CD14-positive monocyte (primary cell): Measurements from ENCODE around the gene CCNG2. TPM values are rescaled to one million over a fixed set of nuclear protein-coding genes. Genes with fewer than 3 reads are reported as not detected.

Source experiments
- DNase-seq, 3 donors: peaks; one replicate each; pipeline ENCODE4 v3.0.0-alpha.2; 2011 to 2022
- H2AFZ ChIP-seq: 2 replicates; pipeline ENCODE4 v1.6.0; 2012; ENCODE audit warnings: mild to moderate bottlenecking, low read depth, low read length, inconsistent platforms; ENCODE audit not compliant: insufficient read depth, poor library complexity, severe bottlenecking
- H3K27ac ChIP-seq, 2 donors: 1 replicate in 1 of 2; 2 replicates in 1 of 2; pipeline ENCODE4 v1.5.1; 2012 to 2013; ENCODE audit warnings: low read length in 2 of 2, control low read depth in 1 of 2, inconsistent platforms in 1 of 2, low read depth in 1 of 2, mild to moderate bottlenecking in 1 of 2
- H3K27me3 ChIP-seq, 2 donors: one replicate each; pipeline versions ENCODE4 v1.6.0 to v1.6.1; 2011 to 2013; ENCODE audit warnings: low read length in 2 of 2; ENCODE audit not compliant: control insufficient read depth in 2 of 2, insufficient read depth in 2 of 2
- H3K36me3 ChIP-seq, 2 donors: replicated peaks in 1 of 2; 1 replicate in 1 of 2; 2 replicates in 1 of 2; pipeline versions ENCODE4 v1.5.1 to v1.6.1; 2012 to 2013; ENCODE audit warnings: low read length in 2 of 2, control low read depth in 1 of 2, inconsistent platforms in 1 of 2, mild to moderate bottlenecking in 1 of 2; ENCODE audit not compliant: insufficient read depth in 2 of 2, control insufficient read depth in 1 of 2
- H3K4me1 ChIP-seq, 2 donors: 1 replicate in 1 of 2; 2 replicates in 1 of 2; pipeline versions ENCODE4 v1.5.1 to v1.6.1; 2012 to 2013; ENCODE audit warnings: low read length in 2 of 2, control low read depth in 1 of 2, inconsistent platforms in 1 of 2, mild to moderate bottlenecking in 1 of 2, moderate library complexity in 1 of 2; ENCODE audit not compliant: insufficient read depth in 2 of 2, control insufficient read depth in 1 of 2
- H3K4me2 ChIP-seq: replicated peaks from 2 replicates; pipeline ENCODE3; 2012; ENCODE audit warnings: low read length, moderate library complexity, mild to moderate bottlenecking; ENCODE audit not compliant: poor library complexity, severe bottlenecking; ENCODE audit errors: extremely low read depth
- H3K4me3 ChIP-seq, 3 experiments: fragments of 200-600 bp in 1 of 3; sonication (generic) in 1 of 3; replicated peaks in 1 of 3; 1 replicate in 2 of 3; 2 replicates in 1 of 3; pipeline ENCODE4 v1.5.1; 2011 to 2013; ENCODE audit warnings: low read length in 3 of 3, mild to moderate bottlenecking in 3 of 3, control low read depth in 2 of 3, low read depth in 2 of 3, inconsistent platforms in 1 of 3, moderate library complexity in 1 of 3
- H3K79me2 ChIP-seq: 2 replicates; pipeline ENCODE4 v1.6.0; 2012; ENCODE audit warnings: mild to moderate bottlenecking, control low read depth, inconsistent platforms, low read length, moderate library complexity; ENCODE audit not compliant: insufficient read depth
- H3K9ac ChIP-seq: 2 replicates; pipeline ENCODE4 v1.6.0; 2017; ENCODE audit warnings: low read length, mild to moderate bottlenecking; ENCODE audit not compliant: insufficient read depth, poor library complexity, severe bottlenecking
- H3K9me3 ChIP-seq, 2 donors: replicated peaks in 1 of 2; 1 replicate in 1 of 2; 2 replicates in 1 of 2; pipeline versions ENCODE4 v1.5.1 to v1.6.1; 2012 to 2013; ENCODE audit warnings: low read length in 2 of 2, control low read depth in 1 of 2; ENCODE audit not compliant: control insufficient read depth in 1 of 2, insufficient read depth in 1 of 2
- H4K20me1 ChIP-seq: 2 replicates; pipeline ENCODE4 v1.6.0; 2012; ENCODE audit warnings: mild to moderate bottlenecking, low read length, control low read depth, moderate library complexity; ENCODE audit not compliant: insufficient read depth
- H3K27ac Mint-ChIP-seq, 7 donors: one replicate each; pipeline ENCODE4 v1.8.0; 2020; ENCODE audit warnings: mild to moderate bottlenecking in 7 of 7, mixed read lengths in 7 of 7, moderate library complexity in 6 of 7, inconsistent platforms in 2 of 7
- H3K27me3 Mint-ChIP-seq, 3 donors: one replicate each; pipeline ENCODE4 v1.8.0; 2021 to 2022; ENCODE audit warnings: low read depth in 3 of 3, mild to moderate bottlenecking in 3 of 3, mixed read lengths in 3 of 3, moderate library complexity in 3 of 3, inconsistent platforms in 1 of 3
- H3K36me3 Mint-ChIP-seq, 2 donors: one replicate each; pipeline ENCODE4 v1.8.0; 2020; ENCODE audit warnings: mixed read lengths in 2 of 2, inconsistent platforms in 1 of 2, mild to moderate bottlenecking in 1 of 2
- H3K4me1 Mint-ChIP-seq: one replicate; pipeline ENCODE4 v1.8.0; 2020; ENCODE audit warnings: mild to moderate bottlenecking, mixed read lengths
- H3K4me3 Mint-ChIP-seq, 2 donors: one replicate each; pipeline ENCODE4 v1.8.0; 2020; ENCODE audit warnings: mild to moderate bottlenecking in 2 of 2, mixed read lengths in 2 of 2, moderate library complexity in 1 of 2
- H3K9me3 Mint-ChIP-seq, 7 donors: one replicate each; pipeline ENCODE4 v1.8.0; 2020 to 2022; ENCODE audit warnings: mixed read lengths in 7 of 7, mild to moderate bottlenecking in 6 of 7, moderate library complexity in 6 of 7, inconsistent platforms in 2 of 7
- CTCF ChIP-seq: fragments of 200-600 bp; IDR thresholded peaks from one replicate; pipeline ENCODE4 v1.8.0; 2022; ENCODE audit warnings: antibody characterized with exemption, mild to moderate bottlenecking
- intact Hi-C, 2 donors: fragments of 100-400 bp; cut with micrococcal nuclease; formaldehyde crosslinking; loops; one replicate each; pipeline versions ENCODE4 v1.15.0 to v1.15.1; 2023
- polyA plus RNA-seq, 3 donors: library from polyadenylated mRNA; depleted of rRNA in 1 of 3; unstranded in 2 of 3; stranded (reverse) in 1 of 3; fragments of 300-500 nt in 2 of 3; fragments of >200 nt in 1 of 3; fragmentation: Illumina TruSeq in 2 of 3; gene quantifications; 1 replicate in 2 of 3; 2 replicates in 1 of 3; pipeline ENCODE4 v1.2.3, GENCODE V29; 2012 to 2021

The CCNG2 gene
- polyA plus RNA-seq, 3 donors = 17.6 to 26.4 (median 23.3) TPM

GRCh38 chr4:77184974-77185373, 28.0 kb downstream of the CCNG2 start:
- Histone ChIP-seq H2AFZ (no peak overlapping the region), H3K9ac (no peak overlapping the region), H3K9me3 (no peaks in the 10 kb centered on the region), H3K4me1 (peaks cover 5 to 11% of the 10 kb centered on the region in 2 donors), H3K4me3 (no peak overlapping the region), H3K79me2 (no peaks in the 10 kb centered on the region), H3K4me2 (no peak overlapping the region), H3K27ac (no peak overlapping the region), H3K36me3 (no peaks in the 10 kb centered on the region), H4K20me1 (no peaks in the 10 kb centered on the region), H3K27me3 (no peaks in the 10 kb centered on the region)
- intact Hi-C loops = no loop called here
- no peaks in the 10 kb centered on the region for H3K9me3 Mint-ChIP-seq
- no peak for TF ChIP-seq CTCF
- H3K27ac Mint-ChIP-seq = no peak overlapping the region
- peaks cover 11% of the 10 kb centered on the region for H3K4me1 Mint-ChIP-seq
- no peak for DNase-seq
- no peaks in the 10 kb centered on the region for H3K36me3 Mint-ChIP-seq
- peaks cover 0 to 6% (median 0%) of the 10 kb centered on the region in 3 donors for H3K27me3 Mint-ChIP-seq
- H3K4me3 Mint-ChIP-seq = no peak overlapping the region

- Mint-ChIP-seq H3K27me3 (peaks cover 0 to 6% (median 0%) of the 10 kb centered on the region in 3 donors), H3K4me1 (peaks cover 11% of the 10 kb centered on the region), H3K27ac (no peak overlapping the region), H3K9me3 (no peaks in the 10 kb centered on the region), H3K36me3 (no peaks in the 10 kb centered on the region), H3K4me3 (no peak overlapping the region)
- no peak for DNase-seq
- Histone ChIP-seq H3K36me3 (no peaks in the 10 kb centered on the region), H2AFZ (no peak overlapping the region), H3K27ac (no peak overlapping the region), H3K4me2 (no peak overlapping the region), H3K9ac (no peak overlapping the region), H3K9me3 (no peaks in the 10 kb centered on the region), H3K79me2 (no peaks in the 10 kb centered on the region), H3K4me3 (no peak overlapping the region), H3K27me3 (no peaks in the 10 kb centered on the region), H3K4me1 (peaks cover 5 to 11% of the 10 kb centered on the region in 2 donors), H4K20me1 (no peaks in the 10 kb centered on the region)
- no peak for TF ChIP-seq CTCF
- intact Hi-C loops = no loop called here
These were observed 28.7 kb downstream of the CCNG2 start for GRCh38 chr4:77185686-77186085.
